NCI-H446 treated with DMSO at 0.1 percent for 48 hours (cell line): ENCODE results near the gene NECAP2.
"Not testable (repeated sequence)": the region's sequence is repeated elsewhere in the genome, so short reads cannot be mapped to it uniquely, and the experiment has no call there.

Source experiments
- DNase-seq: peaks from one replicate; lab custom pipeline; 2025; lab: John Stamatoyannopoulos, UW

The NECAP2 gene

DNA sequence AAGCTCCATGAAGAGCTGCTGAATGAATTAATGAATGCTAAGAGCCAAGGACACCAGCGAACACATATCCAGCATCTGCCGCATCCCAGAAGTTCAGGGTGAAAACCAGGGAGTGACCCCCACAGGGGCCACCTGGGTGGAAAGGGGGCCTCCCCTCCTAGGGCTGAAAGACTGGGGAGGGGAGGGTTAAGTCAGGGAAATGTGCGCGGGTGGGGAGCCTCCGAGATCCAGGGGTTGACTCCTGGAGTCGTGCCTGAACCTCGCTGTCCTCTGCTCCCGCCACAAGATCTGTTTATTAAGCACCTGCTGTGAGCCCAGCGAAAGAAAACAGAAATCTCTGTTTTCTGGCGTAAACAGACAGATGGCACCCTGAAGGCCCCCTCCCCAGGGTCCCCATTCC is 57.5 kb downstream of the NECAP2 start:
- DNase-seq, result not testable (repeated sequence)

DNA sequence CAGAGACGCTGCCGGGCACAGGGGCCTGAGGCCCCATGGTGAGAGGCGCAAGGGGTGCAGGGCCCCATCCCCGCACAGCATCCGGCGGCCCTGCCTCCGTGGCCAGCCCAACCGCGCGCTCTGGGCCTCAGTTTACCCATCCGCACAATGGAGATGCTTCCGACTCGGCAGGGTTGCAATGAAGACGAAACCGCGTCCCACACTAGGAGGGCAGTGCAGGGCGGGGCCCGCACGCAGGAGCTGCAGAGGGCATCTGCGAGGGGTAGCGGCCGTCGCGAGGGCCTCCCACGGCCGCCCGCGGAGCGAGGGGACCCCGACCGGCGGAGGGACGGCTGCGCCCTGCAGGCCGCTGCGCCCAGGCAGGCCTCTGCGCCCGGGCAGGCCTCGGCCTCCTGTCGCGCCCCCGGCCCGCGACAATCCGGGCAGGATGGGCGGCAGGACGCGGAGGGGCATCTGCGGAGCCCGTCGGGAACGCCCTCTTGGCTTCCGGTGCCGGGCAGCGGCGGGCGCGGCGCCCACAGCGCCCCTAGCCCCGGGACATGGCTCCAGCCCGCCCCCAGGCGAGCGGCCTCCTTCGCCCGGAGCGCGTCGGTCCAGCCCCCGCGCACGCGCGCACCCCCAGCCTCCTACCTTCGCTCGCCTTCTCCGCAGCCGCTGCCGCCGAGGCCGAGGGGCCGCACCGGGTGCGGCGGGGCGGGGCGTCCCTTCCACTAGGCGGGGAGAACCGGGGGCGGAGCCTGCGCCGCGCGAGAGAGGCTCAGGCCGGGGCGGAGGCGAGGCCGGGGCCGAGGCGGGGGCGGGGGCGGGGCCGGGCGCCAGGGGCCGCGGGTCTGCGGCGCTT is 58.3 kb downstream of the NECAP2 start:
- peak; percentile 68 for DNase-seq

DNA sequence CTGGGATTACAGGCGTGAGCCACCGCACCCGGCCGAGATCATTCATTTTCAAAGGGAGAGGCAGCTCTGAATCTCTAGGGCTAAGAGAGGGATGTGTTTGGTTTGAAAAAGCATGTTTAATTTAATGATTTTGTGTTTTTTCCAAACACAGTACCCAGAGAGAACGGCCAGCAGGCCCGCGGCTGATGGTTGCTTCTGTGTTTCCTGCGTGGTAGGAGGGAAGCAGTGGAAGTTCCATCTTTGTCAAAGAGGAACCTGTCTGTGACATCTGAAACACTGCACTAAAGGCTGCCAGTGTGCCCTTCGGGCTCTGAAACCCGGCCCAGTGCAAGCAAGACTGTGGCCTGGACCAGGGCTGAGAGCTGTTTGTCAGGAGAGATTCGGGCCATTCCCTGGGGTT is 59.9 kb downstream of the NECAP2 start:
- not testable (repeated sequence) for DNase-seq

DNA sequence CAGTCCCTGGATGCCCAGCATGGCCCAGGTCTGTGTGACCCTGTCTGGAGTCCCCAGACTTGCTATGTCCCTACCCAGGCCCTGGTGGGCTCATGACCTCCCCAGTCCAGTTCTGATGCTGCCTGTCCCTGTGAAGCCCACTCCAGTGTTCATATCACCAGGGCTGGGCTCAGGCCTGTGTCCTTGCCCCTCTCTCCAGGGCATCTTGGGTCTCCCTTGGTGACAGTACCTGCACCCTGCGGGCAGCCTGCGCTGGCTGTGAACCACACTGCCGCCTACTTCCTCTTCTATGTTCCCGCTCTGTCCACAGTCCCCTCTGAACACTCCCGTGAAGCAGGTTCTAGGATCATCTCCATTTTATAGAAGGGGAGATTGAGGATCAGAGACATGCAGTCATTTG is 60.5 kb downstream of the NECAP2 start:
- not testable (repeated sequence) for DNase-seq

DNA sequence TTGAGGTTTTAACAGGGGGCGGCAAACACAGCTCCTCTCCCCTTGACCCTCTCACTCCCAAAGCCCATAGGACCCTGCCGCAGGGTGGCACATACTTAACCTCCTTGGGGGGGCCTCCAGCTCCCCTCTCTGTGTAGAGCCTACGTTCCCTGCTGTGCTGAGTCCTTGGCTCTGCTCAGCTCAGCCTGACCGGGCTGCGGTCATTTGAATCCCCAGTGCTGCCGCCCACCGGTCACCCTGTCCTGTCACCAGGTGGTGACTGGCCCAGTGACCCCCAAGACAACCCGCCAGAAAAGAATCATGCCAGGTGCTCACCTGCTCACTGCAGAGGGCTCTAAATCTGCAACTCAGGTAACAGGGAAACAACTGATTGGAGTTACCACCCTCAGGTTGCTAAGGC is 60.9 kb downstream of the NECAP2 start:
- not testable (repeated sequence) for DNase-seq

DNA sequence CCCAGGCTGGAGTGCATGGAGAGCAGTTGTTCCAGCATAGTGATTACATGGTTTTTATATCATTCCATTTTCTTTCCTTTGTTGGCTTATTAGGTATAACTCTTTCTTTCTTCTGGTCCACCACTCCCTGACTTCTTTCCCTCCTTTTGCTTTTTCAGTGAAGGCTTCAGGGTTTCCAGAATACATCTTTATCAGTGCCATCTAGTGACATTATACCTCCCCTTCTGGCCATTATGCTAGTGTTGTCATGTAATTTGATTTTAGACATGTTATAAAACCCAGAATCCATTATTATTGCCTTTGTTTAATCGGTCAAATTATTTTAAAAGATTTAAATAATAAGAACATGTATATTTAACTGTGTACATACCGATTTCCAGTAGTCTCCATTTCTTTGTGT is 63.0 kb downstream of the NECAP2 start:
- DNase-seq, result no peak

DNA sequence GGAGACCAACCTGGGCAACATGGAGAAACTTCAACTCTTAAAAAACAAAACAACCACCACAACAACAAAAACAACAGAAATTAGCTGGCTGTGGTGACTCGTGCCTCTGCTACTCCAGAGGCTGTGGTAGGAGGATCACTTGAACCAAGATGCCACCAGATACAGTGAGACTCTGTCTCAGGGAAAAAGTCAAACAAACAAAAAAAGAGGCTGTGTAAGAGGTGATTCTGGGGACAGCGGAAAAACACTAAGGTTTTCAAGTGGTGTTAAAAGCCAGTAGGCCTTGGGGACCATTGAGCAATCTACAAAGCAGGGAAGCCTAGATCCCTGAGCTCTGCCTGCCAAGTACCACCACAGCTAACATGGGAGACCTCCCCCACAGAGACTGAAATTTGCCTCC is 65.3 kb downstream of the NECAP2 start:
- DNase-seq, result not testable (repeated sequence)

DNA sequence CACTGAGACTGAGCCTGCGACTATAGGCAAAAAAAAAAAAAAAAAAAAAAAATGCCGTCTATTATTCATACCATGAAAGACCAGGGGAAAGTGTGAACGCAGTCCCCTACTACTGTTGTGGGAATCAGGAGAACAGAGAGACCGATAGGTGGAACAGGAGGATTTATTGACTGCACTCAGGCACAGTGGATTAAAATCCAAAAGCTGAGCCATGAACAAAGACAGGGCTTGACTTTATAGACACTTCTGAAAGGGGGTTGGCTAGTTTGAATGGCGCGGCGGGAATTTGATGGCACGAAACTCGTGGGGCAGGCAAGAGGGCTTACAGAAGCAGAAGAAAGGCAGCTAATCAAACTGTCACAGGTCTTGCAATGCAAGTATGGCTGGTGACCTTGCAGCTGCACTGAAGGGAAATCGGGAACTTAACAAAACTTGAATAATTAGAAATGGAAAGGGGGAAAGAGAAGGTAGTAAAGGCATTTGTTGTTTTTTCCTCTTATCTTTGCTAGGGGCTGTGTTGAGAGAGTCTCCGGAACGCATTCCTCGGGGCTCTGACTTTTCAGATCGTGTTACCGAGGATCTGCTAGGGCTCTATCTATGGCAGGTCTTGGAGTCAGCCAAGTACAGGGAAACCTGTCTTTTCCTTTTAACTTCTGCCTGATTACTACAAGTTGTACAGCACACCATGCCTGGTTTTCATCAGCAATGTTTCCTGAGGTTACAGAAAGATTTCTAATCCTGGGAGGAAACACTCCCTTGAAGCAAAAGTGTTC is 66.0 kb downstream of the NECAP2 start:
- not testable (repeated sequence) for DNase-seq

DNA sequence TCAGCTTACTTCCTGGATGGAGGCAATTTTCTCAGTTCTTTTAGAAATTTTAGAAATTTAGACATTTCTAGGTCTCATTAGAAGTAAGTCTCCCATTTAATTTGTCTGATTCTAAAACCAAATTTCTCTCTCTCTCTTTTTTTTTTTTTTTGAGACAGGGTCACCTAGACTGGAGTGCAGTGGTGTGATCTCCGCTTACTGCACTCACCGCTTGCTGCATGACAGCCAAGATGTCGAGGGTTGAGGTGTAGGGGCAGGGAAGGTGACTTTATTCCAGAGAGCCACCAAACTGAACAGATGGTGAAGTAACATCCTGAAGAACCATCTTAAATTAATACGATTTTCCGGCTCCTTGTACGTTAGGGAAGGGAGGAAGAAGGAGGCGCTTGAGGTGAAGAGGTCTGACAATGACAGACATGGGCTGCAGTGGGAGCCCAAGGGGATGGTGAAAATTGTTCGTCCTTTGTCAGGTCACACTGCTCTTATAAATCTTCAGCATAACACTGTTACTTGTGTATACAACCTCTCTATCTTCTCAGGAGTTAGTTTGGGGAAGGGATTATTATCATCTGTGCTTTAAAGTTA is 68.4 kb downstream of the NECAP2 start:
- not testable (repeated sequence) for DNase-seq
